ENCODE measurements around the gene TARBP1.
"Not testable (repeated sequence)": the region's sequence is repeated elsewhere in the genome, so short reads cannot be mapped to it uniquely, and the experiment has no call there.

TARBP1 gene

GRCh38 chr1:234381699-234382555 is 97.1 kb downstream of the TARBP1 start:
- DNase-seq = no peak

GRCh38 chr1:234379591-234380109 is 99.3 kb downstream of the TARBP1 start:
- DNase-seq = not testable (repeated sequence)

GRCh38 chr1:234375672-234376071 is 103.3 kb downstream of the TARBP1 start:
- DNase-seq = no peak

GRCh38 chr1:234373959-234374254 is 105.1 kb downstream of the TARBP1 start:
- no peak for DNase-seq

- DNase-seq = peak; percentile 92
These were observed 105.7 kb downstream of the TARBP1 start, which contains the start of gene COA6 for GRCh38 chr1:234373064-234373958. Gene COA6, plus strand, starts transcription at chr1:234373456. Its CDS starts 11 bp downstream, at chr1:234373467.

GRCh38 chr1:234372011-234372757 is 106.8 kb downstream of the TARBP1 start:
- DNase-seq = no peak

GRCh38 chr1:234371414-234371813 is 107.6 kb downstream of the TARBP1 start:
- DNase-seq = no peak

- DNase-seq = no peak
These were observed 109.2 kb downstream of the TARBP1 start for GRCh38 chr1:234369784-234370183.

- no peak for DNase-seq
These were observed 109.9 kb downstream of the TARBP1 start for GRCh38 chr1:234369033-234369430.

GRCh38 chr1:234368320-234369032 is 110.5 kb downstream of the TARBP1 start:
- no peak for DNase-seq

- no peak for DNase-seq
These were observed 116.4 kb downstream of the TARBP1 start for GRCh38 chr1:234362558-234362957.

- DNase-seq = no peak
These were observed 117.8 kb downstream of the TARBP1 start for GRCh38 chr1:234361102-234361603.

GRCh38 chr1:234357831-234358230 is 121.1 kb downstream of the TARBP1 start:
- no peak for DNase-seq

- DNase-seq = peak; percentile 62
These were observed 122.2 kb downstream of the TARBP1 start for GRCh38 chr1:234356615-234357269.

- DNase-seq = no peak
These were observed 123.0 kb downstream of the TARBP1 start for GRCh38 chr1:234355782-234356510.

- no peak for DNase-seq
These were observed 130.0 kb downstream of the TARBP1 start for GRCh38 chr1:234348964-234349363.

- DNase-seq = no peak
These were observed 133.7 kb downstream of the TARBP1 start for GRCh38 chr1:234345237-234345636.

- no peak for DNase-seq
These were observed 136.2 kb downstream of the TARBP1 start for GRCh38 chr1:234342774-234343173.

Data from CD4-positive, alpha-beta T cell treated with Interleukin-15 for 1 hour (primary cell).